DMS 273 (cell line): ENCODE measurements around the gene IGFBP1.
"Not testable (repeated sequence)": the region's sequence is repeated elsewhere in the genome, so short reads cannot be mapped to it uniquely, and the experiment has no call there.

Source experiments
- DNase-seq: peaks from one replicate; lab custom pipeline; 2025; ENCODE audit not compliant: unreplicated experiment; lab: John Stamatoyannopoulos, UW

The IGFBP1 gene

DNA sequence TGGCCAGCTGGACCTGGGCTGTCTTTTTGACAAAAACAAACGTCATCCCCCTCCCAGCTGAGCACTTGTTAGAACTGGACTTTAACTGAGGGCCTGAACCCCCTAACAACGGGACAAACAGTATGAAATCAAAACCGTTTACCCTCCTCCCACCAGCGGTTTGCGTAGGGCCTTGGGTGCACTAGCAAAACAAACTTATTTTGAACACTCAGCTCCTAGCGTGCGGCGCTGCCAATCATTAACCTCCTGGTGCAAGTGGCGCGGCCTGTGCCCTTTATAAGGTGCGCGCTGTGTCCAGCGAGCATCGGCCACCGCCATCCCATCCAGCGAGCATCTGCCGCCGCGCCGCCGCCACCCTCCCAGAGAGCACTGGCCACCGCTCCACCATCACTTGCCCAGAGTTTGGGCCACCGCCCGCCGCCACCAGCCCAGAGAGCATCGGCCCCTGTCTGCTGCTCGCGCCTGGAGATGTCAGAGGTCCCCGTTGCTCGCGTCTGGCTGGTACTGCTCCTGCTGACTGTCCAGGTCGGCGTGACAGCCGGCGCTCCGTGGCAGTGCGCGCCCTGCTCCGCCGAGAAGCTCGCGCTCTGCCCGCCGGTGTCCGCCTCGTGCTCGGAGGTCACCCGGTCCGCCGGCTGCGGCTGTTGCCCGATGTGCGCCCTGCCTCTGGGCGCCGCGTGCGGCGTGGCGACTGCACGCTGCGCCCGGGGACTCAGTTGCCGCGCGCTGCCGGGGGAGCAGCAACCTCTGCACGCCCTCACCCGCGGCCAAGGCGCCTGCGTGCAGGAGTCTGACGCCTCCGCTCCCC, at the start of gene IGFBP1:
IGFBP1 (plus strand) TSS at position 304 of the 808 bp plus-strand sequence; CDS start at position 469, 165 bp downstream.
- DNase-seq, result peak; percentile 63

GRCh38 chr7:45838852-45839251, 49.4 kb upstream of the IGFBP1 start:
- not testable (repeated sequence) for DNase-seq

DNA sequence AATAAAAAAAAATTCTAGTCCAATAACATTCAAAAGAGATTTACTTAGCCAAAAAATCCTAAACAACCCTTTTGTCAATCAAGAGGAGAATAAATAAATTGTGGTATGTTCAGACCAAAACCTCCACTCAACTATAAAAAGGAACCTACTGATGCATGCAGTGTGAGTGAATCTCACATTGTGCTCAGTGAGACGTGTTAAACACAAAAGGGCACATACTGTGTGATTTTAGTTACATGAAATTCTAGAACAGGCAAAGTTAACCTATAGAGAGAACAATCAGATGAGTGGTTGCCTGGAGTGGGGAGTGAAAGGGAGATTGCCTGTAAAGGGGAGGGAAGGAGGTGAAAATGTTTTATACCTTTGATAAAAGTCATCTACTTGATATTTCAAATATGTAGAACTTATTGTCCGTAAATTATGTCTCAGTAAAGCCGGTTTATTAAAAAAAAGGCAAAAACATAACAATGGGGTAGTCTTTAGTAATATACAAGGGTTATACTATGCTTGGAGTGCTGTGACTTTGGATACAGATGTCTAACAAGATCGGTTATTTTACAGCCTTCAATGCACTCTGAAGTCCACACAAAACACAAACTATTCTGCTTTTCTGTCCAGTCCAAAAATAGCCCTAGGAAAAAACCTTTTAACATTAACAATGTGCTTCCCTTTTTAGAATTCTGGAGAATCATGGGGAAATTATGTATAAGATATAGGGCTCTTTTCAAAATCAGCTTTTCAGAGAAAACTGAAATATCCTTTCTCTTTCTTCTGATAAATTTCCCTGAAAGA, 46.2 kb upstream of the IGFBP1 start:
- not testable (repeated sequence) for DNase-seq

- not testable (repeated sequence) for DNase-seq
Observed at GRCh38 chr7:45846536-45846935, 41.8 kb upstream of the IGFBP1 start.

DNA sequence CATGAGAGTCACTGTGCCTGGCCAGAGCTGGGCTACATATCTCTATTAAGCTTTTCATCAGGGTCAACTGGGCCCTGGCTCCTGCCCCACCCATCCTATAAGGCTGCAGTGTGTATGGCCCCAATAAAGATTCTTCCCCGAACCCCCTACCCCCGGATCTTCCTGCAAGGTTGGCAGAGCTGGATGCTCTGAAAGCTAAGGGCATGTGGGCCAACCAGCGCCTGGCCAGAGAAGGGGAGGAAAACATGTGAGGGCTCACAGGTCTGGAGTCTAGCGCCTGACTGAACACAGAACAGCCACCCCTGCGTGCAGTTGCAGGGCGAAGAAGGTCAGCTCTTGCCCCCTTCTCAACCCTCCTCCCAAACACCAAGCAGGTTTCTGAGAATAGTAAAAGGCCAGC, 39.6 kb upstream of the IGFBP1 start:
- not testable (repeated sequence) for DNase-seq

DNA sequence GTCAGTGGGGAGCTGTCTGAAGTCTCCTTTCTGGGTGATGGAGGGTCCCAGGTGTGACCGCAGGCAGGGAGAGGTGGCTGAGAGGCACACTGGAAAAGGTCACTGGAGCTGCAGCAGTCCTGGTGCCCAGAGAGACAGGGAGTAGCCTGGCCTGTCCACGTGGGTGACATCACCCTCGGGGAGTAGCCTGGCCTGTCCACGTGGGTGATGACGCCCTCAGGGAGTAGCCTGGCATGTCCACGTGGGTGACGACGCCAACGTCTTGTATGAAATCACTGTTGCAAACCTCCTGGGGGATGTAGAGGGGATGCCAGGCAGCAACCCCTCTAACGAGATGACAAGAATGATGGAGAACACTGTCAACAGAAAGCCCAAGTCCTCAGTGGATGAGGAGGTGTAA, 35.3 kb upstream of the IGFBP1 start:
- DNase-seq, result not testable (repeated sequence)

- not testable (repeated sequence) for DNase-seq
Observed at GRCh38 chr7:45853491-45853890, 34.8 kb upstream of the IGFBP1 start.

DNA sequence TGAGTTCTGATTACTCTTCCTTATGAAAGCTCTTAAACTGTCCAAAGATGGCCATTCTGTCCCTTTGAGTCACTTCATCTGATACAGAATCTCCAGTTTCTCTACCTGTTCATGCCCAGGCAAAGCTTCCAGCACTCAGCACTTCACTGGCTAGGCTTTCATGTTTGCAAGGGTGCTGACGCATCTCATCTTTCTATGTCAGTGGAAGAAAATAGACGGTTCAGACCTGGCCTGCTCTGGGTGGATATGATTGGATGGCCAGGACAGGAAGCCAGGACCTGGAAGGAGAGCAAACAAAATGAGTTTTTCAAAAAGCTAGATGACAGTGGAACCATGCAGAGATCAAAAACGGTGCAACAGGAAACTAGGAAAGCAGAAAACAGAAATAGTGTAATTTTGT, 32.6 kb upstream of the IGFBP1 start:
- not testable (repeated sequence) for DNase-seq

DNA sequence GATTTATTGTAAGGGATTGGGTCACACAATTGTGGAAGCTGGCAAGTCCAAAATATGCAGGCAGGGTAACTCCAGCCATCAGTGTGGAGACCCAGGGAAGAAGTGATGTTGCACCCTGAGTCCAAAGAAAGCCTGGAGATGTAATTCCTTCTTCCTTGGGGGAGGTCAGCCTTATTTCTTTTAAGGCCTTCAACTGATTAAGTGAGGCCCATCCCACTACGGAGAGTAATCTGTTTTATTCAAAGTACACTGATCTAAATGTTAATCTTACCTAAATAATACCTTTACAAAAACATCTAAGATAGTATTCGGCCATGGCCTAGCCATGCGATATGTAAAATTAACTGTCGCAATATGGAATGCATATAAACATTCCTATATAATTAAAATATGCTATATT, 31.4 kb upstream of the IGFBP1 start:
- not testable (repeated sequence) for DNase-seq

DNA sequence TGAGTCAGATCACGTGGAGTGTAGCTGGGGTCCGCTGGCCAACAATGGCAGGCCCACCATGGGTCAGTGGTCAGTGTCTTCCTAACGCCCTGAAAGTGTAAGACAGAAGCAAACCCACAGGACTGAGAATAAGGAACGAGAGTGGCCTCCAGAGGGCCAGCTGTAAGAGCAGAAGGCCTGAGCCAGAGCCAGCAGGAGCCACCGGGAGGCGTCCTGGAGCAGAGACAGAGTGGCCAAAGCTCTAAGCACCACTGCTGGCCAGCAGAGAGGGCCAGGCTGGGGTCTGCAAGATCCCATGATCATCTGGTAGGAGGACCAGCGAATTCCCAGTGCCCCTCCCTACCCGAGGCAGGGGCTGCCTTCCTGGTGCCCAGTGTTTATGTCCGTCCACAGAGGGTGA, 24.6 kb upstream of the IGFBP1 start:
- DNase-seq, result no peak

DNA sequence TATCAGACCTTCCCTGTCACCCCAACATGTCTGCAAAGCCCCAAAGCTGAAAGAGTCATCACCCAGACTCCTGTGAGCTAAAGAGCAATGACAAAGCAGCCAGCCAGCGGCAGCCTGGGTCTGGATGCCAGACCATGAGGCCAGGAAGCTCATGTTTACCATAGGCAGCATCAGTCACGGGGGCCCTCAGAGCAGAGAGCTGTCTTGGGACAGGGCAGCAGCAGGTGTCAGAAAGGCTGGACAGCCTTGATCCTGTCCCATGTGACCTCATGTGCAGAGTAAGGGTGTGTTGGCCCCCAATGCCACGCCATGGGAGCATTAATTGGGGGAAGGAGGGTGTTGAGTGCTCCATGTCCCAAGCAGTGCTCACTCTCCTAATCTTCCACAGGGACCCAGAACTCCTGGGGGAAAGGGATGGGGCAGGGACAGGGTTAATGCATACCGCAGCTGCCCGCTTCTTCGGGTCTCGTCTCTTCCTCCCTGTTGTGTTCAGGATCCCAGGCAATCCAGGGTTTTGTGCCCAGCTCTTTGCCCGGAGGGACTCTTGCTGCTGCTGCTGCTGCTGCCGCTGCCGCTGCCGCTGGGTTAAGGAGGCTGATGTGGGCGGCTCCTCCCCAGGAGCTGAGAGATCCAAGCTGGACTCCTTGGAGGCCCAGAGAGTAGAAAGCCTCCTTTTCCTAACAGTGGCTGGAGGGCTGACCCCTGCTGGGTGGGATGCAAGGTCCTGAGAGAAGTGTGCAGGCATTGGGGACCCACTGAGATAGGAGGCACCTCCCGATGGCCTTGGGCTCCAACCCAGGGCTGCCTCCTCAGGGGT, 22.5 kb upstream of the IGFBP1 start:
- no peak for DNase-seq

GRCh38 chr7:45867471-45867870, 20.8 kb upstream of the IGFBP1 start:
- DNase-seq, result no peak

DNA sequence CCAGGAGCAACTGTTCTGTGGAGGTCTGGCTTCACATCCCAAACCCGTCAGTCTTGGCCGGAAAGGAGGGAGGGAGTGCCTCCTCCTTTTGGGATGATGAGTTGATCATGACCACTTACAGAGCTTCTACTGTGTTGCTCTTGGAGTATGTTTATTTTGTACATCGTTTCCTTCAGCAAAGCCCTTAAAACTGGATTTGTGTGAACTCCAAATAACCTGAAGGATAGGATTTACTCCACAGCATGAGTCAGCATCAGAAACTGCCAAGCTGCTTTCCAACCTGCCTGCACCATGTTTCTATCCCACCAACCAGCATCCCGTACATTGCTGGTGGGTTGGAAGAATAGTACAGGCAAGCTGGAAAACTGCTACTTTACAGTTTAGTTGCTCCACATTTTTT, 18.9 kb upstream of the IGFBP1 start:
- DNase-seq, result no peak

DNA sequence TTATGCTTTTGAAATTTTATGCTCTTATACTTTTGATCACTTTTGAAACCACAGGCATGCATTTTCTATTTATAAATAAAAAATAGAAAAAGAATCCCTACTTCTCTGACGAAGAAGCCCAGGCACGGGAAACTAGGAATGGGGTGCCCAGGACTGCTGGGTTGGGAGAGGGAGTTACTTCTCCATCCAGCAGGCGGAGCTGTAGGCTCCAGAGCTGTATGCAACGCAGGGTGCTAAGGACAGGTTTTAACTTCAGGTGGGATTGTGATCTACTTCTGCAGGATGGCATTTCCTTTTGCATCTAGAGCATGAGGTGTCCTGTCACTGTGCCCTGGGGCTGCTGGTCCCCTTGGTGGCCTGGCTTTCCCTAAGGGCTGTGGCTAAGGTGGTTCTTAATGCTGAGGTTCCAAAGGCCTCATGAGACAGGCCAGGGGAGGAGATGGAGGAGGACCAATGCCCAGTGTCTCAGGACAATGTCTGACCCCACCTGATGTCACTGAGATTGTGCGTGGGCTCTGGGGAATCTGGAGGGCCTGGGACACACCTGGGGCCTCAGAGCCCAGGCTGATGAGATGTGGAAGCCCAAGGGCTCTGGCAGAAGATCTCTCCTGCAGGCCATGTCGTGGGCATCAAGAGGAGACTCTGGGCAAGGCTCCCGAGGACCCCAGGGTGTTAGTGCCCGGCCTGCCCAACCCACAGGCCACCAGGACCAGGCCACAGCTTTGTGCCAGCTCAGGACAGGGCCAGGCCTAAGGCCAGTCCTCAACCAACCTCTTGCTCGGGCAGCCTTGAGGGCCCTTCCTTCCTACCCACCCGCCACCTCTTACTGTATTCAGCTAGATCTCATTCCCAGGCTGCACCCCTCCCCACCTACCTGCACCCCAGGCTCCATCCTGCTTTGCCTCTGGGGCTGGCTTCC, 15.9 kb upstream of the IGFBP1 start:
- DNase-seq, result peak; percentile 37

- no peak for DNase-seq
Observed at GRCh38 chr7:45873035-45873354, 15.3 kb upstream of the IGFBP1 start, which contains the start of gene CCDC201. Gene CCDC201, minus strand, starts transcription at chr7:45873082. Its CDS starts 75 bp downstream, at chr7:45873007.

- no peak for DNase-seq
Observed at GRCh38 chr7:45873355-45873754, 14.9 kb upstream of the IGFBP1 start.

DNA sequence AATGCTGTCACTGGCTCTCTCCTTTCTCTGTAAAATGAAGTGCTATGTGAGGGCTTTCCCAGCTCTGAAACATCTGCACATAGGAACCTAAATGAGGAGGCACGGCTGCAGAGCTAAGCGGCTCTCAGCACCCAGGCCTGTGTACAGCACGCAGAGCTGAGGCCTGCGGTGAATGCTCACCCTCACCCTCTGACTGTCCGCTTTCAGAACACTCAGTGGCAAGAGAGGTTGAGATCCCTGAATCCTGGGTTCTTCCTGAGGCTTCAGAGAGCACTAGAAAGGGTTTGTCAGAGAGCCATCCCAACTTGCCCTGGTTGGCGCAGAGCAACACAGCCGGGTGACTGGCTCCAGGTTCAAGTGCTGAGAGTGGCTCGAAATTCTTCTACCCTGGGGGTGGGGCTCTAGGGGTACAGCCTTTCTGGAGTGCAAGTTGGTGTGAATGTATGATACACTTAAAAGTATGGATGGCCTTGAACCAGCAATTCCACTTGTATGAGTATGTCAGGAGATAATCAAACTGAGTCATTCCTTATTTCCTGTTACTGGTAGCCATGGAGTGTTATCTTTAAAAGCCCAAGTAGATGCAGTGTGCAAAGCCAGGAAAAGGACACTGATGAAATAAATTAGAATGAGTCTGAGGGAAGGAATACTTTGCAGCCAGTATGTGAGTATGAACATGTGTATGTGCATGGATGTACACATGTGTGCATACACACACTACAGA, 13.7 kb upstream of the IGFBP1 start:
- no peak for DNase-seq

DNA sequence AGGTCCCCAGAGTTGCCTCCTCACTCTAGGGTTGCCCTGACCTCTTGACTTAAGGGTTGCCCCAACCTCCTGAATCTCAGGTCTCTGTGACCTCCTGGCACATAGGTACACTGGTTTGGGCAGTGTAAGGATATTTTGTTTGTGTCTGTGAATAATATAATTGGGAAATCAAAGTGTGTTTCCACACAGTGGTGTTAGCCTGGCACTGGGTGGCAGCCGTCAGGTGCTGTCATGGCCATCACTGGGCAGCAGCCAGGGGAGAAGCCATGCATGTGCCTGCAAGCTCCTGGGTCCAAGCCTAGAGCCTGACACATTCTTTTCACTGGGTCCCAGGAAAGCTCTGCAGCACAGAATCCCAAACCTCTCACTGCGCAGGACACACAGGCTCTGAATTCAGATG, 11.8 kb upstream of the IGFBP1 start:
- no peak for DNase-seq

DNA sequence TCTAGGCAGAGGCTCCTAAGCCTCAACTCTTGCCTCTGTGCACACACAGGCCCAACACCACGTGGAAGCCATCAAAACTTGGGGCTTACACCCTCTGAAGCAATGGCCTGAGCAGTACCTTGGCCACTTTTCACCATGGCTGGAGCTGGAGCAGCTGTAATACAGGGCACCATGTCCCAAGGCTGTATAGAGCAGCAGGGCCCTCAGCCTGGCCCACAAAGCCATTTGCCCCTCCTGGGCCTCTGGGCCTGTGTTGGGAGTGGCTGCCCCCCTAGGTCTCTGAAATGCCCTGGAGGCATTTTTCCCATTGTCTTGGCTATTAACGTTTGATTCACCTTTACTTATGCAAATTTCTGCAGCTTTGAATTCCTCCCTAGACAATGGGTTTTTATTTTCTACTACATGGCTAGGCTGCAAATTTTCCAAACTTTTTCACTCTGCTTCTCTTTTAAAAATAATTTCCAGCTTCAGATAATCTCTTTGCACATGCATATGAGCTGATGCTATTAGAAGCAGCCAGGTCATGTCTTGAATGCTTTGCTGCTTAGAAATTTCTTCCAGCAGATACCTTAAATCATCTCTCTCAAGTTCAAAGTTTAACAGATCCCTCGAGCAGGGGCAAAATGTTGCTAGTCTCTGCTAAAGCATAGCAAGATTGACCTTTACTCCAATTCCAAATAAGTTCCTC, 9.7 kb upstream of the IGFBP1 start:
- no peak for DNase-seq
